ENCODE measurements around the gene SUZ12. TPM values are rescaled to one million over a fixed set of nuclear protein-coding genes. Genes with fewer than 3 reads are reported as not detected.

Gene SUZ12
- total and polyA plus RNA-seq, 2 of the 4 experiments (the other 2 are of a cell fraction) = 12.2 to 12.3 TPM

DNA sequence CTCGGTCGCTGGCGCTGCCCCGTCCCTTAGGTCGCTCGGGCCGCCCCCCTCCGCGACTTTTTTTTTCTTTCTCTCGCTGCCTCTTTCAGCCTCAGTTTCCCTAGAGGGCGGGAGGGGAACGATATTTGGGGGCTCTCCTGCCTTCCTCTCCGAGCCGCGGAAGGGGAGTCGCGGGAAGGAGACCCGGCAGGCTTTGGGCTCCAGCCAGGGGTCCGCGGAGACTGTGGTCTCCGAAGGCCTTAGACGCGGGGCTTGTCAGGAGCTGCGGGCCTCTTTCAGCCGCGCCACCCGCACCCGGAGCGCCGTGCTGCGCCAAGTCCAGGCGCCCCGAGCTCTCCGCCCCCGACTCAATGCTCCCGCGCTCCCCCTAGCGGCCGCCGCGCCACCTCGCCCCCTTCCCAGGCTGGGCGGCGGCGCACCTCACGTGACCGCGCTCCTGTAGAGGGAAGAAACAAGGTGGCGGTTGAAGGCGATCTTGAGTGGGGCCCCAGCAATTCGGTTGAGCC lies 70.2 kb downstream of the SUZ12 start, which contains the start of gene LRRC37B:
LRRC37B (plus strand) TSS at position 427 of the 506 bp plus-strand sequence. CDS start 14,010 bp downstream, outside the sequence.
- no peaks in the 10 kb centered on the region for H3K9me3 ChIP-seq (ENCODE audit: control insufficient read depth, insufficient read depth, low read length)
- in situ Hi-C loops (cut with MboI; ENCODE audit: low sequenced_read_pairs) = loop anchor here (5.0 kb wide), 1 partner anchor 125 kb away; no protein-coding TSS in a partner anchor
- H3K18ac ChIP-seq (ENCODE audit: low read depth, low read length) = peak within 1 kb of the TSS; percentile 5; the same call in 1 of the 2 replicates
- 0% methylated on average over 11 of the region's 51 CpGs; no CpG with 5 or more reads in 1 of the 2 experiments for WGBS, 2 experiments (ENCODE audit: extremely low coverage in 2 of 2, insufficient read length in 1 of 2)
- H3K79me1 ChIP-seq (ENCODE audit: low read depth in 1 of 2, low read length in 2 of 2) = peaks cover 9 to 26% of the 10 kb centered on the region in 2 experiments; a peak in 3 of 4 replicates
- DNase-seq (peak; percentile 57), ATAC-seq (ENCODE audit: low read depth) (peak; percentile 97)
- peak within 1 kb of the TSS; percentile 94 for H2AK9ac ChIP-seq (replicated peaks; ENCODE audit: low read depth, low read length, poor library complexity)
- H3K4me3 ChIP-seq (ENCODE audit: insufficient read depth, low read depth, low read length) = peak within 1 kb of the TSS; percentile 71
- no peaks in the 10 kb centered on the region for H3K27me3 ChIP-seq (ENCODE audit: control insufficient read depth, insufficient read depth, low read length)
- H2BK20ac ChIP-seq (ENCODE audit: low read depth, low read length) = no peak within 1 kb of the TSS
- ChIA-PET POLR2A (ENCODE audit: unreplicated experiment) (interaction anchor here (0.5 to 0.7 kb wide), 2 partner anchors 27 to 120 kb away, joined by 4 read pairs; no protein-coding TSS in a partner anchor), CTCF (interaction anchor here (0.7 to 1.2 kb wide), 3 partner anchors 9 to 29 kb away, joined by 3 read pairs; no protein-coding TSS in a partner anchor)
- H3K4ac ChIP-seq (ENCODE audit: low read depth, low read length) = peak within 1 kb of the TSS; percentile 92
- H3K9ac ChIP-seq (ENCODE audit: low read depth, low read length) = peak within 1 kb of the TSS; percentile 80
- H3K56ac ChIP-seq (ENCODE audit: extremely low read depth, insufficient read depth, low read length) = peak within 1 kb of the TSS; percentile 29; the same call in 1 of the 2 replicates
- peak within 1 kb of the TSS; percentile 99 for H3K23ac ChIP-seq (ENCODE audit: low read depth, low read length)
- H3K27ac ChIP-seq (ENCODE audit: insufficient read depth, low read length) = peak within 1 kb of the TSS; percentile 22
- H2BK120ac ChIP-seq (ENCODE audit: low read depth, low read length) = peak within 1 kb of the TSS; percentile 30; the same call in 1 of the 2 replicates
- H3K36me3 ChIP-seq (ENCODE audit: control insufficient read depth, insufficient read depth, low read length) = peaks cover 2% of the 10 kb centered on the region; the same call in 1 of the 2 replicates
- dilution Hi-C loops (cut with HindIII; ENCODE audit: low sequenced_read_pairs, unreplicated experiment) = no loop called here
- H3K14ac ChIP-seq (replicated peaks; ENCODE audit: low read depth, low read length) = peak within 1 kb of the TSS; percentile 99
- H4K8ac ChIP-seq (ENCODE audit: low read depth in 2 of 2, low read length in 2 of 2) = peak within 1 kb of the TSS; percentile 71 to 82; a peak in 2 of 4 replicates
- BruUV-seq (replicated peaks) = no TSS peak
- H3K4me1 ChIP-seq (ENCODE audit: control insufficient read depth, insufficient read depth, low read length) = no peaks in the 10 kb centered on the region
- H3K9me1 ChIP-seq (ENCODE audit: insufficient read depth, low read length) = no peaks in the 10 kb centered on the region
- peak within 1 kb of the TSS; percentile 82 for H3K4me2 ChIP-seq (ENCODE audit: low read depth, low read length)
- no peak within 1 kb of the TSS for H2BK15ac ChIP-seq (ENCODE audit: low read depth, low read length)
- no peaks in the 10 kb centered on the region for H4K20me1 ChIP-seq (ENCODE audit: insufficient read depth, low read length)
- intact Hi-C loops (cut with micrococcal nuclease) = loop anchor here (5.0 kb wide), 1 partner anchor 310 kb away; no protein-coding TSS in a partner anchor
- H4K5ac ChIP-seq (ENCODE audit: low read depth, low read length) = peak within 1 kb of the TSS; percentile 1; the same call in 1 of the 2 replicates
- H4K91ac ChIP-seq (ENCODE audit: insufficient read depth, low read depth, low read length) = no peak within 1 kb of the TSS
- peak within 1 kb of the TSS; percentile 95 for H2AFZ ChIP-seq (replicated peaks; ENCODE audit: low read length, poor library complexity)
- H2BK5ac ChIP-seq (ENCODE audit: low read depth, low read length, poor library complexity, severe bottlenecking) = no peak within 1 kb of the TSS
- H2AK5ac ChIP-seq (ENCODE audit: low read depth, low read length) = peak within 1 kb of the TSS; percentile 74
- TF ChIP-seq BHLHE40 (IDR thresholded peaks at IDR 0.05; ENCODE audit: low read depth, low read length) (peak; percentile 91), FOS (IDR thresholded peaks at IDR 0.05; ENCODE audit: low read depth, low read length) (no peak), SMC3 (IDR thresholded peaks at IDR 0.05; ENCODE audit: low read depth, low read length) (peak; percentile 40), CEBPB (IDR thresholded peaks at IDR 0.05; ENCODE audit: low read depth, low read length) (no peak), POLR2A (IDR thresholded peaks at IDR 0.05; ENCODE audit: low read depth, low read length) (no peak), NFE2L2 (IDR thresholded peaks at IDR 0.05; ENCODE audit: low read depth, low read length) (no peak), CHD1 (IDR thresholded peaks at IDR 0.05; ENCODE audit: low read depth, low read length) (no peak), MXI1 (IDR thresholded peaks at IDR 0.05; ENCODE audit: borderline replicate concordance, low read depth, low read length) (peak; percentile 49; the same call in 1 of the 2 replicates), MAFK (IDR thresholded peaks at IDR 0.05; ENCODE audit: low read depth, low read length) (no peak), RAD21 (IDR thresholded peaks at IDR 0.05; ENCODE audit: low read length) (peak; percentile 46), MAZ (IDR thresholded peaks at IDR 0.05; ENCODE audit: borderline replicate concordance, low read depth, low read length) (peak; percentile 91), RFX5 (IDR thresholded peaks at IDR 0.05; ENCODE audit: low read depth, low read length) (no peak), RCOR1 (IDR thresholded peaks at IDR 0.05; ENCODE audit: insufficient replicate concordance, low read length) (peak; percentile 63)
- TF ChIP-seq, protein P1, sequence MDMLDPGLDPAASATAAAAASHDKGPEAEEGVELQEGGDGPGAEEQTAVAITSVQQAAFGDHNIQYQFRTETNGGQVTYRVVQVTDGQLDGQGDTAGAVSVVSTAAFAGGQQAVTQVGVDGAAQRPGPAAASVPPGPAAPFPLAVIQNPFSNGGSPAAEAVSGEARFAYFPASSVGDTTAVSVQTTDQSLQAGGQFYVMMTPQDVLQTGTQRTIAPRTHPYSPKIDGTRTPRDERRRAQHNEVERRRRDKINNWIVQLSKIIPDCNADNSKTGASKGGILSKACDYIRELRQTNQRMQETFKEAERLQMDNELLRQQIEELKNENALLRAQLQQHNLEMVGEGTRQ (IDR thresholded peaks at IDR 0.05; ENCODE audit: low read depth, low read length) = peak; percentile 94
- TF ChIP-seq, protein P2, sequence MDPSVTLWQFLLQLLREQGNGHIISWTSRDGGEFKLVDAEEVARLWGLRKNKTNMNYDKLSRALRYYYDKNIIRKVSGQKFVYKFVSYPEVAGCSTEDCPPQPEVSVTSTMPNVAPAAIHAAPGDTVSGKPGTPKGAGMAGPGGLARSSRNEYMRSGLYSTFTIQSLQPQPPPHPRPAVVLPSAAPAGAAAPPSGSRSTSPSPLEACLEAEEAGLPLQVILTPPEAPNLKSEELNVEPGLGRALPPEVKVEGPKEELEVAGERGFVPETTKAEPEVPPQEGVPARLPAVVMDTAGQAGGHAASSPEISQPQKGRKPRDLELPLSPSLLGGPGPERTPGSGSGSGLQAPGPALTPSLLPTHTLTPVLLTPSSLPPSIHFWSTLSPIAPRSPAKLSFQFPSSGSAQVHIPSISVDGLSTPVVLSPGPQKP (IDR thresholded peaks at IDR 0.05; ENCODE audit: borderline replicate concordance, low read depth, low read length) = no peak

Measured in IMR-90 (cell line).